Stimulated activated CD8-positive, alpha-beta memory T cell treated with anti-CD3 and anti-CD28 coated beads, Interleukin-4, amount 100 ng/mL, for 4 hours (primary cell): ENCODE measurements around the gene MFAP3.
"Not testable (repeated sequence)": the region's sequence is repeated elsewhere in the genome, so short reads cannot be mapped to it uniquely, and the experiment has no call there.

Source experiments
- DNase-seq, 2 donors: peaks; one replicate each; pipeline ENCODE4 v3.0.0-alpha.2; 2020; ENCODE audit warnings: low read depth in 2 of 2, low spot score in 1 of 2

Gene MFAP3

GRCh38 chr5:154038707-154039457 lies at the start of gene MFAP3, which contains the start of gene FAM114A2:
MFAP3 (plus strand) TSS chr5:154038967; CDS start chr5:154049723, 10,756 bp downstream.
FAM114A2 (minus strand) TSS chr5:154038910; CDS start chr5:154034953, 3,957 bp downstream.
- DNase-seq: peak; percentile 58 to 76

- DNase-seq: no peak
These were observed 47.6 kb upstream of the MFAP3 start for GRCh38 chr5:153991168-153991567.

- DNase-seq: no peak
These were observed 40.8 kb upstream of the MFAP3 start for GRCh38 chr5:153998010-153998409.

- no peak for DNase-seq
These were observed 40.0 kb upstream of the MFAP3 start for GRCh38 chr5:153998768-153999167.

GRCh38 chr5:153999995-154000394 lies 38.8 kb upstream of the MFAP3 start:
- DNase-seq: no peak

- no peak for DNase-seq
These were observed 38.1 kb upstream of the MFAP3 start for GRCh38 chr5:154000703-154001102.

GRCh38 chr5:154002093-154002492 lies 36.7 kb upstream of the MFAP3 start:
- no peak for DNase-seq

GRCh38 chr5:154002511-154003020 lies 36.2 kb upstream of the MFAP3 start:
- DNase-seq: no peak

- no peak for DNase-seq
These were observed 33.1 kb upstream of the MFAP3 start for GRCh38 chr5:154005648-154006047.

GRCh38 chr5:154010660-154011059 lies 28.1 kb upstream of the MFAP3 start:
- no peak for DNase-seq

- no peak for DNase-seq
These were observed 23.6 kb upstream of the MFAP3 start for GRCh38 chr5:154015071-154015693.

GRCh38 chr5:154018919-154019318 lies 19.8 kb upstream of the MFAP3 start:
- not testable (repeated sequence) for DNase-seq

GRCh38 chr5:154025951-154026350 lies 12.8 kb upstream of the MFAP3 start:
- DNase-seq: no peak

- DNase-seq: no peak
These were observed 6.8 kb upstream of the MFAP3 start for GRCh38 chr5:154031937-154032489.

GRCh38 chr5:154034944-154035343 lies 3.8 kb upstream of the MFAP3 start:
- DNase-seq: no peak

GRCh38 chr5:154038261-154038706 lies 483 bp upstream of the MFAP3 start:
- peak in 1 of 2 donors; percentile 4 for DNase-seq

GRCh38 chr5:154039458-154039829 lies 677 bp downstream of the MFAP3 start:
- DNase-seq: no peak

GRCh38 chr5:154042766-154043165 lies 4.0 kb downstream of the MFAP3 start:
- no peak for DNase-seq

GRCh38 chr5:154044099-154044498 lies 5.3 kb downstream of the MFAP3 start:
- DNase-seq: no peak

- DNase-seq: no peak
These were observed 5.8 kb downstream of the MFAP3 start for GRCh38 chr5:154044581-154044980.

GRCh38 chr5:154046486-154046885 lies 7.7 kb downstream of the MFAP3 start:
- no peak for DNase-seq

GRCh38 chr5:154047324-154047723 lies 8.6 kb downstream of the MFAP3 start:
- DNase-seq: no peak
